ENCODE results near the gene ANKRD2.

Gene ANKRD2

GRCh38 chr10:97531401-97531986 lies 41.1 kb upstream of the ANKRD2 start:
- H3K4me1 ChIP-seq (ENCODE audit: insufficient read depth, low read length, poor library complexity, severe bottlenecking) = no peaks in the 10 kb centered on the region
- H3K27me3 ChIP-seq (ENCODE audit: insufficient read depth, low read length, poor library complexity, severe bottlenecking) = no peaks in the 10 kb centered on the region
- H3K9me3 ChIP-seq (ENCODE audit: insufficient read depth, low read depth, low read length) = no peaks in the 10 kb centered on the region
- no peak overlapping the region for H3K9ac ChIP-seq (ENCODE audit: low read depth, low read length, poor library complexity, severe bottlenecking)
- no peak for TF ChIP-seq CTCF (conservative IDR thresholded peaks at IDR 0.05; ENCODE audit: low read length)
- no peak for TF ChIP-seq EZH2phosphoT487 (IDR thresholded peaks at IDR 0.05; ENCODE audit: borderline replicate concordance)
- no peak overlapping the region for H3K4me3 ChIP-seq (ENCODE audit: low read length, poor library complexity, severe bottlenecking)
- H3K4me2 ChIP-seq (ENCODE audit: low read depth, low read length, poor library complexity, severe bottlenecking) = no peak overlapping the region
- no peaks in the 10 kb centered on the region for H3F3A ChIP-seq (ENCODE audit: low read depth)
- no peaks in the 10 kb centered on the region for H4K20me1 ChIP-seq (ENCODE audit: insufficient read depth, low read length, poor library complexity, severe bottlenecking)
- no peaks in the 10 kb centered on the region for H3K9me2 ChIP-seq (replicated peaks; ENCODE audit: low read depth, low read length)
- H3K36me3 ChIP-seq (ENCODE audit: insufficient read depth, low read length) = no peaks in the 10 kb centered on the region
- no peaks in the 10 kb centered on the region for H3K79me2 ChIP-seq (ENCODE audit: insufficient read depth, low read length)
- H2AFZ ChIP-seq (ENCODE audit: low read length) = no peak overlapping the region

- Histone ChIP-seq H3K36me3 (ENCODE audit: insufficient read depth, low read length) (no peaks in the 10 kb centered on the region), H3F3A (ENCODE audit: low read depth) (no peaks in the 10 kb centered on the region), H3K4me1 (ENCODE audit: insufficient read depth, low read length, poor library complexity, severe bottlenecking) (no peaks in the 10 kb centered on the region), H4K20me1 (ENCODE audit: insufficient read depth, low read length, poor library complexity, severe bottlenecking) (no peaks in the 10 kb centered on the region), H3K4me3 (ENCODE audit: low read length, poor library complexity, severe bottlenecking) (no peak overlapping the region), H3K9me3 (ENCODE audit: insufficient read depth, low read depth, low read length) (no peaks in the 10 kb centered on the region), H3K9me2 (replicated peaks; ENCODE audit: low read depth, low read length) (no peaks in the 10 kb centered on the region), H3K79me2 (ENCODE audit: insufficient read depth, low read length) (no peaks in the 10 kb centered on the region), H3K4me2 (ENCODE audit: low read depth, low read length, poor library complexity, severe bottlenecking) (no peak overlapping the region), H2AFZ (ENCODE audit: low read length) (no peak overlapping the region), H3K27me3 (ENCODE audit: insufficient read depth, low read length, poor library complexity, severe bottlenecking) (no peaks in the 10 kb centered on the region), H3K9ac (ENCODE audit: low read depth, low read length, poor library complexity, severe bottlenecking) (no peak overlapping the region)
- no peak for TF ChIP-seq EZH2phosphoT487 (IDR thresholded peaks at IDR 0.05; ENCODE audit: borderline replicate concordance)
These were observed 39.5 kb upstream of the ANKRD2 start for GRCh38 chr10:97532935-97533671.

GRCh38 chr10:97533888-97534287 lies 38.7 kb upstream of the ANKRD2 start:
- Histone ChIP-seq H2AFZ (ENCODE audit: low read length) (no peak overlapping the region), H3K9me2 (replicated peaks; ENCODE audit: low read depth, low read length) (no peaks in the 10 kb centered on the region), H3K36me3 (ENCODE audit: insufficient read depth, low read length) (no peaks in the 10 kb centered on the region), H3F3A (ENCODE audit: low read depth) (no peaks in the 10 kb centered on the region), H3K9me3 (ENCODE audit: insufficient read depth, low read depth, low read length) (no peaks in the 10 kb centered on the region), H3K79me2 (ENCODE audit: insufficient read depth, low read length) (no peaks in the 10 kb centered on the region), H3K4me1 (ENCODE audit: insufficient read depth, low read length, poor library complexity, severe bottlenecking) (no peaks in the 10 kb centered on the region), H3K4me2 (ENCODE audit: low read depth, low read length, poor library complexity, severe bottlenecking) (no peak overlapping the region), H4K20me1 (ENCODE audit: insufficient read depth, low read length, poor library complexity, severe bottlenecking) (no peaks in the 10 kb centered on the region), H3K4me3 (ENCODE audit: low read length, poor library complexity, severe bottlenecking) (no peak overlapping the region), H3K27me3 (ENCODE audit: insufficient read depth, low read length, poor library complexity, severe bottlenecking) (no peaks in the 10 kb centered on the region), H3K9ac (ENCODE audit: low read depth, low read length, poor library complexity, severe bottlenecking) (no peak overlapping the region)
- TF ChIP-seq CTCF (conservative IDR thresholded peaks at IDR 0.05; ENCODE audit: low read length) = no peak
- TF ChIP-seq EZH2phosphoT487 (IDR thresholded peaks at IDR 0.05; ENCODE audit: borderline replicate concordance) = no peak

Measured in Loucy (cell line).